Choroid plexus epithelial cell (primary cell): ENCODE results near the gene DOLPP1.

ENCODE experiments used
- DNase-seq: peaks from one replicate; pipeline ENCODE4 v3.0.0-alpha.2; 2010; ENCODE audit warnings: low read depth
- H3K4me3 ChIP-seq: 2 replicates; pipeline ENCODE4 v1.5.1; 2011; ENCODE audit warnings: low read depth, mild to moderate bottlenecking, control low read depth, low read length, moderate library complexity
- TF ChIP-seq, protein P1 (sequence below): conservative IDR thresholded peaks from 2 replicates; pipeline ENCODE4 v1.5.1; 2011; ENCODE audit warnings: low read depth, mild to moderate bottlenecking, control low read depth, inconsistent platforms, low read length, moderate library complexity

DOLPP1 gene

DNA sequence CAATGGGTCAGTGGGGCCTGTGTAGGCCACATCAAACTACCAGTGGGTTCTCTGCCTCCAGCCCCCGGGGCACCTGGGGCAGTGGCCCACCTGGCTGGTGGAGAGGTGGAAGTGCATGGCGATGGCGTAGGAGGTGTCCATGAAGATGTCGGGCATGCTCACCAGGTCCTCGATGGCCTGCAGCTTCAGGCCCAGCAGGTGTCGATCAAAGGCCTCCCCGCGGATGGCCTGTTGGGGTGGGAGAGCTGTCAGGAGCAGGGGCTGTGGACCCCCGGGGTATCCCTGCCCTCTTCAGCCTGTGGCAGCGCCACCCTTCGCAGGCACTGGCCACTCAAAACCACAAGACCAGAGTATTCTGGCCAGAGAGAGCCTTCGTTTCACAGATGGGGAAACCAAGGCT is 15.0 kb downstream of the DOLPP1 start:
- no peak for DNase-seq
- no peak overlapping the region for H3K4me3 ChIP-seq
- TF ChIP-seq, protein P1, sequence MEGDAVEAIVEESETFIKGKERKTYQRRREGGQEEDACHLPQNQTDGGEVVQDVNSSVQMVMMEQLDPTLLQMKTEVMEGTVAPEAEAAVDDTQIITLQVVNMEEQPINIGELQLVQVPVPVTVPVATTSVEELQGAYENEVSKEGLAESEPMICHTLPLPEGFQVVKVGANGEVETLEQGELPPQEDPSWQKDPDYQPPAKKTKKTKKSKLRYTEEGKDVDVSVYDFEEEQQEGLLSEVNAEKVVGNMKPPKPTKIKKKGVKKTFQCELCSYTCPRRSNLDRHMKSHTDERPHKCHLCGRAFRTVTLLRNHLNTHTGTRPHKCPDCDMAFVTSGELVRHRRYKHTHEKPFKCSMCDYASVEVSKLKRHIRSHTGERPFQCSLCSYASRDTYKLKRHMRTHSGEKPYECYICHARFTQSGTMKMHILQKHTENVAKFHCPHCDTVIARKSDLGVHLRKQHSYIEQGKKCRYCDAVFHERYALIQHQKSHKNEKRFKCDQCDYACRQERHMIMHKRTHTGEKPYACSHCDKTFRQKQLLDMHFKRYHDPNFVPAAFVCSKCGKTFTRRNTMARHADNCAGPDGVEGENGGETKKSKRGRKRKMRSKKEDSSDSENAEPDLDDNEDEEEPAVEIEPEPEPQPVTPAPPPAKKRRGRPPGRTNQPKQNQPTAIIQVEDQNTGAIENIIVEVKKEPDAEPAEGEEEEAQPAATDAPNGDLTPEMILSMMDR: no peak

DNA sequence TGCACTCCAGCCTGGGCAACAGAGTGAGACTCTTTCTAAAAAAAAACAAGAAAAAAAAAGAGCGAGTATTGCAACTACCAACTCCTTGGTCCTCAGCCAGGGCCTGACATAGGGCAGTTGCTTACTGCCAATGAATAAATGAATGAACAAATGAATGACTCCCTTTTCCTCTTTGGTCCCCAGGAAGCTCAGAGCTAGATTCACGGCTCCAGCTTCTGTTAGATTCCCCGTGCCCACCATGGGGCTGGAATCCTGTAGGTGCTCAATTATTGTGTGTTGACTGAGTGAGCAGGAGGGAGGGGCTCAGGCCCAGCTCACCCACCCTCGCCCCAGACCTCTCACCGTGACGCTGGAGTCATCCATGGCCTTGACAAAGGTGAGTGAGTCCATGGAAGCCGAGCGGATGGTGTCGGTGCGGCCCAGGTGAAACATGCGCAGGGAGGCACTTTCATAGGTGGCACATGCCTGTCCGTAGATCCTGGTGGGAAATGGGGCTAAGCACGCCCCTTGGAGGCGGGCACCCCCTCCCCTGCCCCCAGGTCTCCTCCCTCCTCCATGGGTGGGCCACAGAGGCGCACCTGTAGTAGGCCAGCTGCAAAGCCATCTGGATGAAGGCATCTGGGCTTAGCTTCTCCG is 16.9 kb downstream of the DOLPP1 start:
- no peak for DNase-seq
- H3K4me3 ChIP-seq: no peak overlapping the region
- TF ChIP-seq, protein P1: no peak

DNA sequence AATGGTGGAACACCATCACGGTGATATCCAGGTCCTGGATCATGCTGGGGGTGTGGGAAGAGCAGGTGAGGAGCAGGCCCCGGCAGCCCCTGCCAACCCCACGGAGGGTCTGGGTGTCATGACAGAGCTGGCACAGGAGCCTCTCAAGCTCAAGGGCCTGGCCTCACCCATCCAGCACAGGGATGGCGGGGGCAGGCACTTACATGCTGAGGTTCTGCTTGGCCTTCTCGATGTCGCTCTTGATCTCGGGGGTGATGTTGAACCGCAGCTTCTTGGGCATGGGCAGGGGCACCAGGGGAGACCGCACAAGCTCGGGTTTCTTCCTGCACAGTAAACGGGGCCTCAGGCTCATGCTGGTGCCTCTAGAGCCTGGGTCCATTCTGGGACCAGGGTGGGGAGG is 17.4 kb downstream of the DOLPP1 start:
- no peak overlapping the region for H3K4me3 ChIP-seq
- DNase-seq: no peak
- TF ChIP-seq, protein P1: no peak

DNA sequence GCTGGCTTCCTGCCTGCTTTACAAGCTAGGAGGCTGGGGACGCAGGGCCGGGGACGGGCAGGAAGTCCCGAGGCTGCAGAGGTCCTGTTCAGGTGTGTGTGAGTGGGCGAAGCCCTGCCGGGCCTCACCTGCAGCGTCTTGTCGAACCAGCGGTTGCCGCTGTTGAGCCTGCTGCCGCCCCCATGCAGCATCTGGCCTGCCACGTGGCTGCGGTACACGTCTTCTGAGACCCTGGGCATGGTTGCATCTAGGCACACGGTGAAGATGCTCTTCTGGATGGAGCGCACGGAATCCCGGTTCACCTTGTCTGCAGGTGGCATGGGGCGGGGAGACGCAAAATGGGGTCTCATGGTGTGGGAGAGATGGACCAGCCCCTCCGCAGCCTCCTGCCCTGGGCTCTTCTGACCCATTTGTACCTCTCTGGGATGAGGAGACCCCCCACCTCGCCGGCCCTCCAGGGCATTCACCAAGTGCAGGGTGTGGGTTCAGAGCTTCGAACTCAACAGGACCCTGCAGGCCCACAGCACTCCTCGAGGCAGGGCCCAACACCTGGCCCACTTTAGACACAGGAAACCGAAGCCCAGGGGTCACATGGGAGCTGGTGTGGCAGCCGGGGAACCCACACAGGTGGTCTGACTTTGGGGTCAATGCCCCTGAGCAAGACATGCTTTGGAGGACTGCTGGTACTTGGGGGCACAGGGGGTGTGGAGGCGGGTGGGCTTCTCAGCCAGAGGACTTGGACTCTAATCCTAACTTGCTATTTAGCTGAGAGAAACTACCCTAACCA is 19.7 kb downstream of the DOLPP1 start:
- TF ChIP-seq, protein P1: no peak
- H3K4me3 ChIP-seq: no peak overlapping the region
- DNase-seq: no peak

DNA sequence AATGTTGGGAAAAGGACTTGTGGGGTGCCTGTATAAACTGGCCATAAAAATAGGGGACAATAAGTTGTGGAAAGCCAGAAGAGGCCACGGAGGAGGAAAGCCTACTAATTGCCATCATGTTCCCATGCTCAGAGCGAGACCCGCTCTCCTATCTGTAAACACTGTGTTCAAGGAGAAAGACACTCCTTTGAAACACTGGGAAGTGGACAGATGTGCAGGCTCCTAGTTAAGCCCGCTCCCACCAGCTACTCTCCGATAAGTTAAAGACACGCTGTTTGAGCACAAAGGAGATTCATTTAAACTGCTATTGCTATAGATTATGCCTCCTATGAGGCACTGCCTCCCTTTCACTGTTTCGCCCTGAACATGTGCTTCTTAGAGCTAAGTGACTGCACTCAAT is 20.4 kb downstream of the DOLPP1 start:
- no peak overlapping the region for H3K4me3 ChIP-seq
- DNase-seq: no peak
- TF ChIP-seq, protein P1: no peak

DNA sequence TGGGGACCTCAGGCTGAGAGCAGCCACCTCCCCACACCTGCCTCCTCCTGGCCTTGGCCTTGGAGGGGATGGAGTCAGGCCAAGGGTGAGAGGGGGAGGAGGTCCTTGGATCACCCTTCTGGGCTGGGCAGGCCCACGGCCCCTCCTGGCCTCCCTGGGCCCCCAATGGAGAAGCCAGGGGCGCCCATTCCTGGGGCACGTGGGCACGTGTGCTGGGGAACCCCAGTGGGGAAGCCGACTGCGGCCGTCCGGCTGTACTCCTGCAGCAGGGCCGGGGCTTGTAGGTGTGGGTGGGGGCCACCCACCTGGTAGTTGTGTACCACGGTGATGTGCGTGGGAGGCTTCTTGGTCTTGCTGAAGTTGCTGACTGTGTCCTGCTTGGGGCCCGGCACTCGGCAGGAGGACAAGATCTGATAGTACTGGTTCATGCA is 21.2 kb downstream of the DOLPP1 start:
- TF ChIP-seq, protein P1: no peak
- no peak for DNase-seq
- no peak overlapping the region for H3K4me3 ChIP-seq
